GM10847 (cell line): ENCODE data around the gene CDH3.

Experiments used
- POLR2A ChIP-seq: IDR thresholded peaks from 2 replicates; pipeline ENCODE4 v1.6.1; 2011; ENCODE audit not compliant: insufficient read length; ENCODE audit errors: extremely low read depth

CDH3 gene

DNA sequence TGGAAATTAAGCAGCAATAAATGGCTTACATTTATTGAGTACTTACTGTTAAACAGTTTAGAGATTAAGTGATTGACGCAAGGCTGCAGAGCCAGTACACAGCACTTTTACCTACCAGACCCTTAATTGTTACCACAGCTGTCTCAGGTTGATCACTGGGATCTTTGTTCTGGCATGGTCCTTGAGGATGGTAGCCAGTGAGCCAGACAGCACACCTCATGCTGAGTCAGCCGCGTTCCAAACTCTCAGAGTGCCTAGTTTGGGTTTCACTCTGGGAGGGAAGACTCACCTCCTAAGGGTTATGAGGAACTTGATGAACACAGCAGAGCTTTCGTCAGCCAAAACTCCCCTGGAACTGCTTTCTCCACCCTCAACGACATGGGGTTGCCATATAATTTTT is 20.4 kb downstream of the CDH3 start:
- TF ChIP-seq POLR2A = no peak

DNA sequence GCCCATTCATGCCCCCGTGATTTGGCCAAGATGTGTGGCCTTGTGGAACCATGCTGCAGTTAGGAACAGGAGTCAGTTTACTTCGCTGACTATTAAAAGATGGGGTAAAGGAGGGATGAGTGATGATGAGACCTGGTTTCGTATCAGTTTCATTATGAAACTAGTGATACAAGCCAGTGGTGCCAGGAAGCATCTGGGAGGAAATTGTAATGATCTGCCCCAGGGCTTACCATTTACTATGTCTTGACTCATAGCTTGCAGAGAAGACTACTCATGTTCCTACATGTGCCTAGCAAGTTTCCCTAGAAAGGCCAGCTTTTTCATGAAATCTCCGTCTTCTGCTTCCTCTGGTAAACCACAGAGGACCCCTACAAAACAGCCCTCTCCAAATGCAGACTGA is 23.2 kb downstream of the CDH3 start:
- TF ChIP-seq POLR2A = no peak

DNA sequence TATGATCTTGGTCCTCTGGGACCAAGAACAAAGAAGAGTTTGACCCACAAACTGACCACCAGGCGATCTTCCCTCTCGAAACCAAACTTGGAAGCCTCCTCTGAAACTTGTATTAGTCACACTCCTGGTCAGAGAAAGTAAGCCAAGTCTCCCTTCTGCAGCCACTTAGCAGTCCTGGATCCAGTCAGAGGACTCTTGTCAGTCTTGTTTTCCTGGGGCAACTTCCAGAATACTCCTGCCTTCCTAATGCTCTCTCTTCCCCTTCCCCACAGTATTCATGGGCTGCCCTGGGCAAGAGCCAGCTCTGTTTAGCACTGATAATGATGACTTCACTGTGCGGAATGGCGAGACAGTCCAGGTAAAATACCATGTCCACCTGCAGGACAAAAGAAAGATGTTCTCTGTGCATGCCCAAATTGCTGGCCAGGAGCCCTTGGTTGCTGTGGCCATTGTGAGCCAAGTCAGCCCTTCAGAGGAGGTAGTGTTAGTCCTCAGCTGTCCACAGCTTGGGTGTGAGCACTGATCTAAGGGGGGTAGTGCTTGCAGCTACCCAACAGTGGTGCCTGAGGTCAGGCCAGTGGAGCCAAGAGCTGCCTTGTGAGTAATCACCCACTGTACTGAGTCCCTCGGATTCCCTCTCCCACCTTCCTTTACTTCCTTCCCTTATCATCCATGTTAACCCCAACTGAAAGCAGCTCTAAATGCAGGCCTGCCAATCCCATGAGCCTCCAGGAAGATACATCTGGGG is 31.2 kb downstream of the CDH3 start:
- TF ChIP-seq POLR2A = no peak

DNA sequence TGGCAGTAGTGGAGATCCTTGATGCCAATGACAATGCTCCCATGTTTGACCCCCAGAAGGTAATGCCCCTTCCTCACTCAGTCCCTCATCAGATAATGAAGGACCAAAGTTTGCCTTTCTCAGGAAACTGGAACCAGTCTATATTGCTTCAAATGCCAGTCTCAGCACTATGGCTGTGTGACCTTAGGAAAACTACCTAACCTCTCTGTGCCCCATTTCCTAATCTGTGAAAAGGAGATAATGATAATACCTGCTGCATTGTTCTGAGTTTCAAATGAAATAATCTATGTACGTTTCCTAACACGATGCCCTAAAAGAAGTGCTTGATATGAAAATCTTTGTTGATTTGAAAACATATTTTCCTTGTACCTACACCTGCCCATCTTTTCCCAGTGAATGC is 35.9 kb downstream of the CDH3 start:
- no peak for TF ChIP-seq POLR2A

DNA sequence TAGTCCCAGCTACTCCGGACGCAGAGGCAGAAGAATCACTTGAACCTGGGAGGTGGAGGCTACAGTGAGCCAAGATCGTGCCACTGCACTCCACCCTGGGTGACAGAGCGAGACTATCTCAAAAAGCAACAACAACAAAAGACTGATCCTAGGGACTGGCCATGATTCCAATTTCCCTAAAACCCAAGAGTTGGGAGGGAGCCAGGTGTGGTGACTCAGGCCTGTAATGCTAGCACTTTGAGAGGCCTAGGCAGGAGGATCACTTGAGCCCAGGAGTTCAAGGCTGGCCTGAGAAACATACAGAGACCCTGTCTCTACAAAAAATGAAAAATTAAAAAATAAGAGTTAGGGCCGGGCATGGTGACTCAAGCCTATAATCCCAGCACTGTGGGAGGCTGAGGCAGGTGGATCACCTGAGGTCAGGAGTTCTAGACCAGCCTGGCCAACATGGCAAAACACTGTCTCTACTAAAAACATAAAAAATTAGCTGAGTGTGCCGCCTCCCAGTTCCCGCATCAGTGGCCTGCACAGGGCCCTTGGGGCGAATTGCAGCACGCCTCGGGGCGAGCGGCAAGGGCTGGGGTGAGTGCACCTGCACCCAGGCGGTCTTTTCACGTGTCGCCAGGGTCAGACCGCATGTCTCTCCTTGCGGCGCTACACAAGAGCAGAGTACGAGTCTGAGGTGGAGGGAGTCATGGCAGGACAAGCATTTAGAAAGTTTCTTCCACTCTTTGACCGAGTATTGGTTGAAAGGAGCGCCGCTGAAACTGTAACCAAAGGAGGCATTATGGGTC is 40.8 kb downstream of the CDH3 start:
- no peak for TF ChIP-seq POLR2A

DNA sequence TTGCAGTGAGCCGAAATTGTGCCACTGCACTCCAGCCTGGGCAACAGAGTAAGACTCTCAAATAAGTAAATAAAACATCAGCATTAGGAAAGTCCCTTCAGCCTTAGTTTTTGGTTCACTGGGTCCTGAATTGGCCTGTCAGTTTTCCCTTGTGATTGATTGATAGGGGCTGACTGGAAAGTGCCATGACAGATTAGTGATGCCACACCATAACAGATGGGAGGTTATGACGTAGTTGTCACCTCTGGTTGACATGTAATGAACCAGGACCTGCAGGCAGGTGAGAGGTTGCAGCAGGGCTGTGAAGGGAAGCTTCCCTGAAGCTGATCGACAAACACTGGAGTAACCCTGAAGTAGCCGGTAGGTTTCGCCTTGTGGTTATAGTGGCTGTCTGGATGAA is 41.8 kb downstream of the CDH3 start:
- no peak for TF ChIP-seq POLR2A

DNA sequence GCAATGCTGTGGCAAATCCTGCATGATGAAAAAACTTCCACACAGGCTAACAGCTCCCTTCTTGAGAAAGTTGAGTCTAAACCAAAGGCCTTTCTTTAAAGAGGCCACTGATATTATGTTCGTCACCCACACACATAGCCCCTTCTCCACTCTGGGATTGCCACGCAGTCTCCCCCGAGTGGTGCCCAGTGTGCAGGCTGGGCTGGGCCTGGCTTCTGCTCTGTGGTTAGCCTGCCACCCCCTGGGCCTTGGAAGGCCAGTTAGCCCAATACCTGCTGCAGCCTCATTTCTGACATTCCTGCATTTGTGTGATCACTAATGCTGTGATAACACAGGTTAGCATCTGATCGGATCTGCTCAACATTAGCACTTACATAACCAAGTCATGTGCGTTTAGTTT is 44.8 kb downstream of the CDH3 start:
- no peak for TF ChIP-seq POLR2A

DNA sequence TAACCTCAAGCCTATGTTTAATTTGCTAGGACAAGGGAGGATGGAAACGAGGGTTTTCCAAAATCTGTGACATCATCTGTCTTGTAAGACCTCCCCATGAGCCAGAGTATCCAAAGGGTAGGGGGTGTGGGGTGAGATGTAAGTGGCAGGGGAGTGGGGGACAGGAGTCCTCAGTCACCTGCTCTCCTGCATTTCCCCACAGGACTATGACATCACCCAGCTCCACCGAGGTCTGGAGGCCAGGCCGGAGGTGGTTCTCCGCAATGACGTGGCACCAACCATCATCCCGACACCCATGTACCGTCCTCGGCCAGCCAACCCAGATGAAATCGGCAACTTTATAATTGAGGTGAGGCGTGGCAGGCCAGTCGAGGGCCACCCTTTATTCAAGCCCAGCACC is 50.5 kb downstream of the CDH3 start:
- no peak for TF ChIP-seq POLR2A

DNA sequence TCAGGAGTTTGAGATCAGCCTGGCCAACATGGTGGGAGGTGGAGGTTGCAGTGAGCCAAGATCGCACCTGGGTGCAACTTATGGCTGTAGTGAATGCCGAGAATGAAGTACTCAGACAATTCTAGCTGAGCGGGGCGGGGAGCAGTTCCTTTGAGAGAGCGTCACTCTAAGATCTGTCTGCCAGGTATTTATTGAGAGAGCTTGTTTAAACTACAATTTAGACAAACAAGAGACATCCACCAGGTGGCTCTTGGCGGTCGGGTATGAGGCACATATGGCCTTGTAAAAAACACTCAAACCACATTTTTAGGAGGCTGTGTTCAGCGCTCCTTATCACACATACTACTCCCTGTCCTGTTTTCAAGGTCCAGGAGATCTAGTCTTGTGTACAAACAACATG is 51.4 kb downstream of the CDH3 start:
- no peak for TF ChIP-seq POLR2A

DNA sequence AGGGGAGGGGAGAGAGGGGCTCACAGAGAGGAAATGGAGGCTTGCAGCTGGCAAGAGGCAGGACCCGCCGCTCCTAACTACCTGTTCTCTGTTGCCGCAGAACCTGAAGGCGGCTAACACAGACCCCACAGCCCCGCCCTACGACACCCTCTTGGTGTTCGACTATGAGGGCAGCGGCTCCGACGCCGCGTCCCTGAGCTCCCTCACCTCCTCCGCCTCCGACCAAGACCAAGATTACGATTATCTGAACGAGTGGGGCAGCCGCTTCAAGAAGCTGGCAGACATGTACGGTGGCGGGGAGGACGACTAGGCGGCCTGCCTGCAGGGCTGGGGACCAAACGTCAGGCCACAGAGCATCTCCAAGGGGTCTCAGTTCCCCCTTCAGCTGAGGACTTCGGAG is 53.0 kb downstream of the CDH3 start:
- TF ChIP-seq POLR2A = no peak

DNA sequence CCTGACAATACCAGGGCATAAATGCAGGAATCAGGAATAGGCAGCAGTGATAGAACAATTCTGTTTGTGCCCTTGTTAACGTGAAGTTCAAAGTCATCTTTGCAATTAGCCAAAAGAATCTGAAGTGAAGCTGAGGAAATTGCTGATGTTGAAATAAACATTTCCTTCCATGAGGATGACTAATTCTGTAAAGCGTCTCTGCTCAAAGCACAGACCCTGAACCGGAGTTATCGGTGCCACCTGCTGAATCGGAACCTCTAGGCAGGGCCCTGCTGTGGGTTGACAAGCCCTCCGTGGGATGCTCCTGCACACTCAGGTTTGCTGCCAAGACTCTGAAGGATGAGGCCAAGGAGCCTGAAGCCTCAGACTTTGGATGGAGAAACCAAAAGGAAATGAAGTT is 55.0 kb downstream of the CDH3 start:
- no peak for TF ChIP-seq POLR2A

DNA sequence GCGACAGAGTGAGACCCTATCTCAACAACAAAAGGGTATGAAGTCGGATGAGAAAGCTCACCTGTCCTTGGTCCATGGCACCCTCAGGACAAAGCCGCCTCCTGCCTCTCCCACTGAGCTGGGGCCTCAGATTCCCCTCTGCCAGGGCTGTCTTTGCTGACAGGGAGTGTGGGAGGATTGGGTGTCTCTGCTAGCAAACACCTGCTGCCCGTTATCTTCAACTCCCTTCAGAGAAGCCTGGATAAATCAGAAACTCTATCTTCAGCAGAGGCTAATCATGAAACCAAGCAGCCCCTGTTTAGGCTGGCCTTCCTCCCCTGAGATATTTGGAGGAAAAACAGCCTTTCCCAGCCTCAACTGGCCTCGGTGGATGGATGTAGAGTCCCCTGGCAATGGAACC is 55.7 kb downstream of the CDH3 start:
- no peak for TF ChIP-seq POLR2A

DNA sequence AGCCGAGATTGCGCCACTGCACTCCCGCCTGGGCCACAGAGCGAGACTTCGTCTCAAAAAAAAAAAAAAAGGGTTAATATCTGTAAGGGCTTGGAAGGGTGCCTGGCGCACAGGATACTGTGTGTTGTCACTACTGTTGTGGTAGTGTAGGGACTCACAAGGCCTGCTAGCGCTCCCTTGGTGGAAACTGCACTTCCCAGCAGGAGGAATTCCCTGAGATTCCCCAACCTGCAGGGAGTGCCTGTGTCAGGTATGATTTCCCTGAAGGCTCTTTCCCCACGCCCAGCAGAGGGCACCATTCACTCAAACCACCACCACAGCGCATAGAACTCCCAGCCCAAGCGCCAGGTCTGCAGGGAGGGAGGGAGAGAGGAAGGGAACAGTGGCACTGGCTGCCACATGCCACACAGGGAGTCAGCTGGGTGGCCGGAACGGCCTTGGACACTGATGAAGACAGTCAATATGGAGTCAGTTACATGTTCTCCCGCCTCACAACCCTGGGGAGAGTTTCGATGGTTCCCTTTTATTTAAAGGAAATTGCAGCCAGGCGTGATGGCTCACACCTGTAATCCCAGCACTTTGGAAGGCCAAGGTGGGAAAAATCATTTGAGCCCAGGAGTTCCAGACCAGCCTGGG is 59.2 kb downstream of the CDH3 start:
- no peak for TF ChIP-seq POLR2A

DNA sequence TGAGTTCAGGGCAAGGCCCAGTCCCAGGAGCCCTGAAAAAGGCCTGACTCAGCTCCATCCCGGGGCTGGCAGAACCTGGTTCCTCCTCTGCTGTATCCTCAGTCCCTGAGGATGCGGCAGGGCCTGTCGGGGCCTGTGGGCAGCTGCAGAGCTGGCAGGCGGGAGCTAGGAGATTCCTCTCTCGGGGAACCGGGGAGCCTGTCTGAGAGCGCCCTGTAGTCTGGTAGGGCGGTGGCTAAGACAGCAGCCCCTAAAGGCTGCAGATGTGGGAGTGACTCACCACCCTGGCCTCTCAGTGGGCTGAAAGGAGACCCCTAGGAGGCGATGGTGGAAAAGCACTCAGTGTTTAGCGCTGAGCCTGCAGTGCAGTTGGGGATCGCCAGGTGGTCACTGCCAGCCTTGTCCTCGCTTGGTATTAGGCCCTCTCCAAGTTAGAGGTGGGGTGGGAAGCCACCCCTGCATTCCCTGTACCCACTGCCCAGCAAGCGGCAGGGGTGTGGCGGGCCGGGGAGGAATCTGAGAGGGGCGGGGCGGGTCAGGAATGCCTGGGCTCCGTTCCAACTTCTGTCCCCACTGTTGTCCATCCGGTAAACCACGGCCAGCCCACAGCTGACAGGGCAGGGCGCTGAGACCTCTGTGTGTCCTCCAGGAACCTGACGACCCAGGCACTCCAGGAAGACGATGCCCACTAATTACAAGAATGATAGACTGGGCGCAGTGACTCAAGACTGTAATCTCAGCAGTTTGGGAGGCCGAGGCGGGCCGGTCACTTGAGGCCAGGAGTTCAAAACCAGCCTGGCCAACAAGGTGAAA is 62.4 kb downstream of the CDH3 start:
- no peak for TF ChIP-seq POLR2A

DNA sequence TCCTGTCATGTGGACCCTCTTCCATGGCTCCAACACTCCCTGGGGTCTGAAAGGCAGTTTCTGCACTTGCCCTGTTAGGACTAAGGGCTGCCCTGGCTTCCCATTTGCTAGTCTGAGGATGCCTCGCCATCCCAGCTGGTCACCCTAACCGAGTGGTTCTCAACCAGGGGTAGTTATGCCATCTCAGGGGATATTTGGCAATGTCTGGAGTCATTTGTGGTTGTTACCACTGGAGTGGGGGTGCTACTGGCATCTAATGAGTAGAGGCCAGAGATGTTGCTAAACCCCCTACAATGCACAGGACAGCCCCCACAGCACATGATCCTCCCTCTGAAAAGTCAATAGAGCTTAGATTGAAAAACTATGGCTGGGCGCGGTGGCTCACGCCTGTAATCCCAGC is 65.1 kb downstream of the CDH3 start:
- no peak for TF ChIP-seq POLR2A
